ENCODE measurements around the gene HMOX2. TPM values are rescaled to one million over a fixed set of nuclear protein-coding genes. Genes with fewer than 3 reads are reported as not detected.

The HMOX2 gene
- polyA plus RNA-seq, 2 of the 4 experiments (the other 2 are of a cell fraction): 35.4 to 47.7 TPM

GRCh38 chr16:4557973-4558372, 81.8 kb downstream of the HMOX2 start:
- WGBS (ENCODE audit: missing lambda C conversion rate): 65% methylated on average over 10 of the region's 10 CpGs
- CTCF ChIA-PET: interaction anchor here (1.2 to 1.8 kb wide), 5 partner anchors 9 to 40 kb away, joined by 3 to 7 read pairs (median 4); no protein-coding TSS in a partner anchor
- H3K9me3 ChIP-seq: no peaks in the 10 kb centered on the region
- DNase-seq (ENCODE audit: low read depth in 1 of 2, low spot score in 1 of 2) (no peak), FAIRE-seq (no peak), ATAC-seq (no peak)
- H3K27ac ChIP-seq: no peak overlapping the region
- POLR2A ChIA-PET: no interaction called here
- H3K4me1 ChIP-seq: no peaks in the 10 kb centered on the region
- H3K4me2 ChIP-seq: no peak overlapping the region
- H3K4me3 ChIP-seq: no peak overlapping the region
- TF ChIP-seq, protein P1, sequence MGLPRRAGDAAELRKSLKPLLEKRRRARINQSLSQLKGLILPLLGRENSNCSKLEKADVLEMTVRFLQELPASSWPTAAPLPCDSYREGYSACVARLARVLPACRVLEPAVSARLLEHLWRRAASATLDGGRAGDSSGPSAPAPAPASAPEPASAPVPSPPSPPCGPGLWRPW (IDR thresholded peaks at IDR 0.05): no peak
- no peak for TF ChIP-seq CBX8 (IDR thresholded peaks at IDR 0.05)
- TF ChIP-seq POLR2A (IDR thresholded peaks at IDR 0.05; ENCODE audit: low read length): no peak
- TF ChIP-seq NPAS2 (CRISPR knock-in tag; IDR thresholded peaks at IDR 0.05; ENCODE audit: borderline replicate concordance): no peak
- no peak for TF ChIP-seq HMGXB4 (CRISPR knock-in tag; IDR thresholded peaks at IDR 0.05; ENCODE audit: borderline replicate concordance)
- TF ChIP-seq SMC3 (IDR thresholded peaks at IDR 0.05): no peak
- TF ChIP-seq ATOH8 (CRISPR knock-in tag; IDR thresholded peaks at IDR 0.05; ENCODE audit: low read depth): no peak
- no peak for TF ChIP-seq RFX5 (IDR thresholded peaks at IDR 0.05)
- TF ChIP-seq RAD21 (conservative IDR thresholded peaks at IDR 0.05 in 1 of 2, IDR thresholded peaks at IDR 0.05 in 1 of 2): no peak
- no peak for TF ChIP-seq HOXA7 (CRISPR knock-in tag; IDR thresholded peaks at IDR 0.05)

Small RNA genes within 50 kb of the gene (small RNA-seq; reads per million reads assigned to genes)
- 0 reads per million in 6 experiments for gene AC012676.2

Other genes with a start within 250 kb of the HMOX2 start
- not detected in 2 replicates for gene SRL, start 234.3 kb upstream of the HMOX2 start, polyA plus RNA-seq (2011; rRNA removed)
- gene SRL, start 234.3 kb upstream of the HMOX2 start, polyA plus RNA-seq (2017; fragmentation: RNase III; extraction: RNeasy Plus Mini Kit Qiagen cat#74134 plus additional on column Dnase treatment): 0.03 to 0.05 TPM (median 0.03 TPM) in 3 replicates
- 7.0 and 7.2 TPM in 2 replicates for gene TFAP4, start 203.4 kb upstream of the HMOX2 start, polyA plus RNA-seq (2011; rRNA removed)
- gene TFAP4, start 203.4 kb upstream of the HMOX2 start, polyA plus RNA-seq (2017; fragmentation: RNase III; extraction: RNeasy Plus Mini Kit Qiagen cat#74134 plus additional on column Dnase treatment): 13.6 to 15.7 TPM (median 14.7 TPM) in 3 replicates
- 5.5 and 6.8 TPM in 2 replicates for gene GLIS2, start 160.3 kb upstream of the HMOX2 start, polyA plus RNA-seq (2011; rRNA removed)
- 15.8 to 19.5 TPM (median 16.3 TPM) in 3 replicates for gene GLIS2, start 160.3 kb upstream of the HMOX2 start, polyA plus RNA-seq (2017; fragmentation: RNase III; extraction: RNeasy Plus Mini Kit Qiagen cat#74134 plus additional on column Dnase treatment)
- 42.5 and 55.1 TPM in 2 replicates for gene PAM16, start 125.1 kb upstream of the HMOX2 start, polyA plus RNA-seq (2011; rRNA removed)
- 58.7 to 64.3 TPM (median 59.1 TPM) in 3 replicates for gene PAM16, start 125.1 kb upstream of the HMOX2 start, polyA plus RNA-seq (2017; fragmentation: RNase III; extraction: RNeasy Plus Mini Kit Qiagen cat#74134 plus additional on column Dnase treatment)
- 2.0 and 2.3 TPM in 2 replicates for gene VASN, start 104.5 kb upstream of the HMOX2 start, polyA plus RNA-seq (2011; rRNA removed)
- 4.0 to 4.7 TPM (median 4.2 TPM) in 3 replicates for gene VASN, start 104.5 kb upstream of the HMOX2 start, polyA plus RNA-seq (2017; fragmentation: RNase III; extraction: RNeasy Plus Mini Kit Qiagen cat#74134 plus additional on column Dnase treatment)
- 5.7 and 6.0 TPM in 2 replicates for gene CORO7, start 59.8 kb upstream of the HMOX2 start, polyA plus RNA-seq (2011; rRNA removed)
- gene CORO7, start 59.8 kb upstream of the HMOX2 start, polyA plus RNA-seq (2017; fragmentation: RNase III; extraction: RNeasy Plus Mini Kit Qiagen cat#74134 plus additional on column Dnase treatment): 11.1 to 12.6 TPM (median 11.9 TPM) in 3 replicates
- 70.9 and 77.2 TPM in 2 replicates for gene DNAJA3, start 50.5 kb upstream of the HMOX2 start, polyA plus RNA-seq (2011; rRNA removed)
- 64.6 to 71.6 TPM (median 66.0 TPM) in 3 replicates for gene DNAJA3, start 50.5 kb upstream of the HMOX2 start, polyA plus RNA-seq (2017; fragmentation: RNase III; extraction: RNeasy Plus Mini Kit Qiagen cat#74134 plus additional on column Dnase treatment)
- gene NMRAL1, start 1.8 kb upstream of the HMOX2 start, polyA plus RNA-seq (2011; rRNA removed): 36.3 and 36.4 TPM in 2 replicates
- 47.4 to 55.8 TPM (median 48.8 TPM) in 3 replicates for gene NMRAL1, start 1.8 kb upstream of the HMOX2 start, polyA plus RNA-seq (2017; fragmentation: RNase III; extraction: RNeasy Plus Mini Kit Qiagen cat#74134 plus additional on column Dnase treatment)
- 3.7 and 4.4 TPM in 2 replicates for gene CDIP1, start 62.4 kb downstream of the HMOX2 start, polyA plus RNA-seq (2011; rRNA removed)
- gene CDIP1, start 62.4 kb downstream of the HMOX2 start, polyA plus RNA-seq (2017; fragmentation: RNase III; extraction: RNeasy Plus Mini Kit Qiagen cat#74134 plus additional on column Dnase treatment): 7.8 to 8.4 TPM (median 8.3 TPM) in 3 replicates
- 0.03 TPM in 1 of 2 replicates, not detected in the other for gene C16orf96, start 79.9 kb downstream of the HMOX2 start, polyA plus RNA-seq (2011; rRNA removed)
- 0.01 to 0.03 TPM in 2 of 3 replicates, not detected in the other for gene C16orf96, start 79.9 kb downstream of the HMOX2 start, polyA plus RNA-seq (2017; fragmentation: RNase III; extraction: RNeasy Plus Mini Kit Qiagen cat#74134 plus additional on column Dnase treatment)
- gene UBALD1, start 138.5 kb downstream of the HMOX2 start, polyA plus RNA-seq (2011; rRNA removed): 10.0 and 10.2 TPM in 2 replicates
- 33.2 to 36.6 TPM (median 34.1 TPM) in 3 replicates for gene UBALD1, start 138.5 kb downstream of the HMOX2 start, polyA plus RNA-seq (2017; fragmentation: RNase III; extraction: RNeasy Plus Mini Kit Qiagen cat#74134 plus additional on column Dnase treatment)
- 4.3 and 8.2 TPM in 2 replicates for gene MGRN1, start 148.4 kb downstream of the HMOX2 start, polyA plus RNA-seq (2011; rRNA removed)
- gene MGRN1, start 148.4 kb downstream of the HMOX2 start, polyA plus RNA-seq (2017; fragmentation: RNase III; extraction: RNeasy Plus Mini Kit Qiagen cat#74134 plus additional on column Dnase treatment): 28.2 to 30.6 TPM (median 29.9 TPM) in 3 replicates
- gene NUDT16L1, start 217.2 kb downstream of the HMOX2 start, polyA plus RNA-seq (2011; rRNA removed): 15.5 and 16.8 TPM in 2 replicates
- 21.8 to 24.4 TPM (median 22.9 TPM) in 3 replicates for gene NUDT16L1, start 217.2 kb downstream of the HMOX2 start, polyA plus RNA-seq (2017; fragmentation: RNase III; extraction: RNeasy Plus Mini Kit Qiagen cat#74134 plus additional on column Dnase treatment)